Measurements from ENCODE around the gene TRERF1.
"Not testable (repeated sequence)": the region's sequence is repeated elsewhere in the genome, so short reads cannot be mapped to it uniquely, and the experiment has no call there.

Gene TRERF1

DNA sequence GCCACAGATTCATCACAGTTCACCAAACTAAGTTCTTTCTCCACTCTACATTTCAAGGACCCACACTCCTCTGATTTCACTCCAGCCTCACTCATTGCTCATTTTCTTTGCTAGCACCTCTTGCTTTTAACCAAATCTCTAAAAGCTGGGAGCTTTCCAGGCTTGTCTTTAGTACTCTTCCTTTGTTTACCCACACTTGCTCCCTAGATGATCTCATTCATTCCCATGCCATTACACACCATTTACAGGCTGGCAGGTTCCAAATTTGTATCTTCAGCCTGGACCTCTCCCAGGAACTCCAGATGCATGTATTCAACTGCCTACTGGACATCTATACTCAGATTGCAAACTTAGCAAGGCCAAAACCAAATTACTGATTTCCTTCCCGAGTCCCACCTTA lies 251.7 kb downstream of the TRERF1 start:
- TF ChIP-seq, protein P1, sequence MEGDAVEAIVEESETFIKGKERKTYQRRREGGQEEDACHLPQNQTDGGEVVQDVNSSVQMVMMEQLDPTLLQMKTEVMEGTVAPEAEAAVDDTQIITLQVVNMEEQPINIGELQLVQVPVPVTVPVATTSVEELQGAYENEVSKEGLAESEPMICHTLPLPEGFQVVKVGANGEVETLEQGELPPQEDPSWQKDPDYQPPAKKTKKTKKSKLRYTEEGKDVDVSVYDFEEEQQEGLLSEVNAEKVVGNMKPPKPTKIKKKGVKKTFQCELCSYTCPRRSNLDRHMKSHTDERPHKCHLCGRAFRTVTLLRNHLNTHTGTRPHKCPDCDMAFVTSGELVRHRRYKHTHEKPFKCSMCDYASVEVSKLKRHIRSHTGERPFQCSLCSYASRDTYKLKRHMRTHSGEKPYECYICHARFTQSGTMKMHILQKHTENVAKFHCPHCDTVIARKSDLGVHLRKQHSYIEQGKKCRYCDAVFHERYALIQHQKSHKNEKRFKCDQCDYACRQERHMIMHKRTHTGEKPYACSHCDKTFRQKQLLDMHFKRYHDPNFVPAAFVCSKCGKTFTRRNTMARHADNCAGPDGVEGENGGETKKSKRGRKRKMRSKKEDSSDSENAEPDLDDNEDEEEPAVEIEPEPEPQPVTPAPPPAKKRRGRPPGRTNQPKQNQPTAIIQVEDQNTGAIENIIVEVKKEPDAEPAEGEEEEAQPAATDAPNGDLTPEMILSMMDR (conservative IDR thresholded peaks at IDR 0.05) = no peak
- no peak overlapping the region for H3K27ac ChIP-seq

DNA sequence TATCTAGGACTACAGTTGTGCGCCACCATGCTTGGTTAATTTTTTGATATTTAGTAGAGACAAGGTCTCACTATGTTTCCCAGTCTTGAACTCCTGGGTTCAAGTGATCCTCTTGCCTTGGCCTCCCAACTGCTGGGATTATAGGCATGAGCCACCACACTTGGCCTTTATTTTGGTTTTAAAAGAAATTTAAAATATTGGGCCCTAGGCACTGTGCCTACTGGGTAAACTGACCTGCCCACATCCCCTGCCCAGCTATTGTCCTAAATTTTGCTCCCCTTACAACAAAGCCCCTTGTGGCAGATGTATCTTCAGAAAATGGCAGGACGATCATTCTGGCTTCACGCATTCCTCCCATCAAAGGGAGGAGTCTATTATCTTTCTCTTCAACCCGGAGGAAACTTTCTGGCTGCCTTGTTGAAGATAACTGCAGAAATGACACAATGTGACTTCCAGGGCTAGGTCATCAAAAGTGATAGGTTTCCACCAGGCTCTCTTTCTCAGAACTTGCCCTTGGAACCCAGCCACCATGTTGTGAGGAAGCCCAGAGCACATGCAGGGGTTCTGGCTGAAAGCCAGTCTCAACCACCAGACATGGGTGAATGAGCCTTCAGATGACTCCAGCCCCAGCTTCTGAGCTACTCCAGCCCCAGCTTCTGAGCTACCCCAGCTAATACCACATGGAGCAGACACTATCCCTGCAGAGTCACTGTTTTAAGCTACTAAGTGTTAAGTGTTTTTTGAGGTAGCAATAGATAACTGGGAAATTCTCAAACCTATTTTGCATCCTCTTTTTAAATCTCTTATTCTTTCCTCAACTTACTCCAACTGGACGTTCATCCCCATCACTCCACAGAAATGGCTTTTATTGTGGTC lies 252.4 kb downstream of the TRERF1 start:
- no peak overlapping the region for H3K27ac ChIP-seq
- TF ChIP-seq, protein P1 (conservative IDR thresholded peaks at IDR 0.05) = no peak

DNA sequence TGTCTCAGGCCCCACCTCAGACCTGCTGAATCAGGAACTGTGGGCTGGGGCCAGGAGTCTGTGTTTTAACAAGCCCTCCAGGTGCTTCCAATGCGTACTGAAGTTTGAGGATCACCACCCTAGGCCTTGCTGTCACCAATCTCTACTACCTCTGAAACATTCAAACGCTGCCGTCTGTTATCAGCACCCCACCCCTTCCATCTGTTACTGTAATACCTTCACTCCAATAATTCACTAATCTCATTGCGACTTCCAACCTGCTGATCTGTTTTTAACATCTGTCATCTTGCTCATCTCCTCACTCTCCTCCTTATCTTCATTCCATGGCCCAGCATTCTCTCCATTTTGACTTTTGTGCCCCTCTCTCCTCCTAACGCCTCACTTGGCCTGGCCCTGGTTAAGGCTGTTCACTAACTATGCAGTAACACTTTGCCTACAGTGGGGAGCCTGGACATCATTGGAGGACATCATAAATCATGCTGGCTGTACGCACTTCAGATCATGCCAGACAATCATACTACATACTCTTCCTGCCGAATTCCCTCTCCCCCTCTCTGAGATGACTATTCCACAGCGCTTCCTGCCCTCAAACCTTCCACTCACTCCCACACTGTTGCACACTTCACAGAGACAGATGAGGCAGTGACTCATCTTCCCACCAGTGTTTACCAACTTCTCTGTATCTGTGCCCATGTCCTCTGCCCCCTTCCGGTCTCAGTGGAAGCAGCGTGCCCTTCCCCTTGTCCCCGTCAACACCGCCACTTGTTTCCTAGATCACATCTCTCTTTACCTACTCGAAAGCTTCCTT lies 254.0 kb downstream of the TRERF1 start:
- H3K27ac ChIP-seq = no peak overlapping the region
- TF ChIP-seq, protein P1 (conservative IDR thresholded peaks at IDR 0.05) = no peak

DNA sequence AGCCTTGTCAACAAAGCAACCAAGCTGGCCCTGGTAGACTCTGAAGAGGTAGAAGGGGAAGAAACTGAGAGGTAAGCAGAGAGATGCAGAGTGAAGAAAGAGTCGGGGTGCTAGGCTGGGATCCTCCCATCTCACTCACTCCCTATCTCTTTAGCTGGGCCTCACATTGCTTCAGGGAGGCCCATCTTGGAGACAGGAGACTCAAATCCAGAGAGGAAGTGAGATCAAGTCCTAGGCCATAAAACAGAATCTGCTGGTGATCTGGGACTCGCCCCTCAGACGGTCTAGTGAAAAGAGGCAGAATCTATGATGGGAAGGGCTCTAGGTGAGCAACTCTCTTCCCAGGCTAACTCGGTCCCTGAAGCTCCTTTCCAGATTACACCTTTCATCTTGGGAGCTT lies 256.3 kb downstream of the TRERF1 start:
- TF ChIP-seq, protein P1 (conservative IDR thresholded peaks at IDR 0.05) = no peak
- no peak overlapping the region for H3K27ac ChIP-seq

DNA sequence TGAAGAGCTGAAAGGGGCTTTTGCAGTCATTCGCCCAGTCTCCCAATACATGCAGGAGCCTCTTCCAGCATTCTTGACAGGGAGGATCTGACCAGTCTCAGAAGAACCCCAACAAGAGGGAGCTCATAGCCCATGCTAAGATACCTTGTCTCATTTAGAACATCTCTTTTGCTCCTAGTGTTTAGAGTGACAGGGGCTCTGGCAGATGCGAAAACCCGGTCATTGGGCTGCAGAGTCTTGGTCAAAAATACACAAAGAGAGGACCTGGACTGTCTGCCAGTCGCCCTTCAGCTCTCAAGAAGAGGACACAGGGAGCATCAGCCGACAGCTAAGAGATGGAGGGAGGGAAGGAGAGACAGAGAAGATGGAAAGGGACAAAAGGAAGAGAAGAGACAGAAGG lies 257.7 kb downstream of the TRERF1 start:
- H3K27ac ChIP-seq = no peak overlapping the region
- TF ChIP-seq, protein P1 (conservative IDR thresholded peaks at IDR 0.05) = no peak

DNA sequence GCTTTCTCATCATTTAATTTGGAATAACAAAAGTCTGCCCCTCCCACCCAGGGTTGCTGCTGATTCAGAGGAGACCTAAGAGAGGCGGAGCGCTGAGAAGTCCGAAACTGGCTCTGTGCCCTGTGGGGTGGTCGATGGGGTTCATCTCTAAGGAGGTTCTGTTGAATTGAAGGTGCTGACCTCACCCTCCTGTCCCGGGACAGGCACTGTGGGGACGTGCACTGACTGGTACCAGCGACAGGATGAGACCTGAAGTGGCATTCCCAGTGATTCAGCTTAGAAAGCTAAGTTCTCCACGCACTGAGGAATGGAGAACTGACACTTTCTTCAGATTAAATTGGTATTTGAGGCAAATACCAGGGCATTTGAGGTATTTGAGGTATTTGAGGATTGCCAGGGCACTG lies 258.2 kb downstream of the TRERF1 start:
- H3K27ac ChIP-seq = no peak overlapping the region
- TF ChIP-seq, protein P1 (conservative IDR thresholded peaks at IDR 0.05) = no peak

DNA sequence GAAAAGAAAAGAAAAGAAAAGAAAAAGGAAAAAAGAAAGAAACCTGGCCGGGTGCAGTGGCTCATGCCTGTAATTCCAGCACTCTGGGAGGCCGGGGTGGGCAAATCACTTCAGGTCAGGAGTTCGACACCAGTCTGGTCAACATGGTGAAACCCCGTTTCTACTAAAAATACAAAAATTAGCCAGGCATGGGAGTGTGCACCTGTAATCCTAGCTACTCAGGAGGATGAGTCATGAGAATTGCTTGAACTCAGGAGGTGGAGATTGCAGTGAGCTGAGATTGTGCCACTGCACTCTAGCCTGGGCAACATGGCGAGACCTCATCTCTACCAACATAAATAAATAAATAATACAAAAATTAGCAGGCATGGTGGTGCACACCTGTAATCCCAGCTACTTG lies 259.3 kb downstream of the TRERF1 start:
- not testable (repeated sequence) for H3K27ac ChIP-seq
